BLaER1 treated with 17β-estradiol and CSF1 and Interleukin-3, amounts not matched to agents 10 nM and 100 nM (cell line): ENCODE results near the gene CLCF1.

Experiments
- H3K27ac ChIP-seq, 11 experiments: shearing (Covaris generic); formaldehyde crosslinking; 2 replicates each; pipeline ENCODE4 v1.8.1; 2022
- H3K27me3 ChIP-seq, 11 experiments: shearing (Covaris generic); formaldehyde crosslinking; 2 replicates each; pipeline ENCODE4 v1.8.1; 2022
- H3K36me3 ChIP-seq, 11 experiments: shearing (Covaris generic); formaldehyde crosslinking; 2 replicates each; pipeline ENCODE4 v1.8.1; 2022
- H3K4me1 ChIP-seq, 10 experiments: shearing (Covaris generic); formaldehyde crosslinking; 2 replicates each; pipeline ENCODE4 v1.8.1; 2022
- H3K4me2 ChIP-seq, 11 experiments: shearing (Covaris generic); formaldehyde crosslinking; 2 replicates each; pipeline ENCODE4 v1.8.1; 2022
- H3K4me3 ChIP-seq, 10 experiments: shearing (Covaris generic); formaldehyde crosslinking; 2 replicates each; pipeline ENCODE4 v1.8.1; 2022
- H3K9ac ChIP-seq, 11 experiments: shearing (Covaris generic); formaldehyde crosslinking; 2 replicates each; pipeline ENCODE4 v1.8.1; 2022
- H3K9me3 ChIP-seq, 11 experiments: shearing (Covaris generic); formaldehyde crosslinking; replicated peaks in 1 of 11; 2 replicates each; pipeline ENCODE4 v1.8.1; 2022
- H4K20me1 ChIP-seq, 11 experiments: shearing (Covaris generic); formaldehyde crosslinking; 2 replicates each; pipeline ENCODE4 v1.8.1; 2022
- Cebpa-rat ChIP-seq, 11 experiments: shearing (Covaris generic); IDR thresholded peaks; 2 replicates each; pipeline ENCODE4 v1.8.1; 2022

CLCF1 gene

DNA sequence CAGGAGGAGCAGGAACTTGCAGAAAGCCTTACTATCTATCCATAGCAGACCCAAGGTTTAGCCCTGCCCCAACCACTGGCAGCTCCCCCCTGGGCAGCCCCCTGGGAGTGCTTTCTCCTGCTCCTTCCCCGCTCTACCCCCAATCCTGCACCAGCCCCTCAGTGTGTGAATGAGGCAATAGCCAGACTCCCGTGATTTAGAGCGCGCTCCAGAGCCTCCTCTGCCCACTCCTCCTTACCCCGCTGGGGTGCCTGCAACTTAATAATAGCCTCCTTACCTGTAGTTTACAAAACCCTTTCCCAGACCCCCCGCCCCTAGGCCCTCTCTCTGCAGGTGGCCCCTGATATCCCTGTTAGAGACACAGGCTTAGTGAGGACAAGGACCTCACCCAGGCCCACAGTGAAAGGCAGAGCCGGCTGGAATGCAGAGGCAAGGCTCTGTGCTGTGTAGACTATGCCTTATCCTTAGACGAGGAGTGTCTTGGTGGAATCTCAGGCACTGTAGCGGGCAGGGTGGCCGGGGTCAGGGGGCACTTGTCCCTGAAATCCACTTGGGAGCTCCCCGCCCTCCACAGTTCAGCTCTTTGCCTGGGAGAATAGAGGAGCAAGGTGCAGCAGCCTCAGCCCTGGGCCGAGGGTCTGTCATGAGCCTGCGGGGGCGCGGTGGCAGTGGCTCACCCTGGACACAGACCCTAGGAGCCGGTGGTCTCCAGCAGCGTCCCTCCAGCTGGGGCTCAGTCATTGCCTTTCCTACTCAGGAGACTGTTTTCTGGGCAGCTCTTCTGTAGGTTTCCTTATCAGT is 37.8 kb upstream of the CLCF1 start:
- Histone ChIP-seq H4K20me1 (peaks cover 0 to 64% (median under 1%) of the 10 kb centered on the region in 11 experiments; a peak in 10 of 22 replicates), H3K9me3 (no peaks in the 10 kb centered on the region), H3K27ac (peak overlapping the region in 1 of 11 experiments; percentile 87; a peak in 1 of 22 replicates), H3K4me2 (peak overlapping the region in 10 of 11 experiments; percentile 77 to 100 (median 98); a peak in 19 of 22 replicates), H3K27me3 (peaks cover 16 to 32% (median 29%) of the 10 kb centered on the region in 11 experiments), H3K4me3 (no peak overlapping the region), H3K4me1 (peaks cover 63 to 100% (median 94%) of the 10 kb centered on the region in 10 experiments), H3K36me3 (peaks cover 0 to under 1% (median 0%) of the 10 kb centered on the region in 11 experiments; a peak in 1 of 22 replicates), H3K9ac (peak overlapping the region in 3 of 11 experiments; percentile 26 to 77 (median 67); a peak in 4 of 22 replicates)
- TF ChIP-seq Cebpa-rat (IDR thresholded peaks at IDR 0.05), result no peak

DNA sequence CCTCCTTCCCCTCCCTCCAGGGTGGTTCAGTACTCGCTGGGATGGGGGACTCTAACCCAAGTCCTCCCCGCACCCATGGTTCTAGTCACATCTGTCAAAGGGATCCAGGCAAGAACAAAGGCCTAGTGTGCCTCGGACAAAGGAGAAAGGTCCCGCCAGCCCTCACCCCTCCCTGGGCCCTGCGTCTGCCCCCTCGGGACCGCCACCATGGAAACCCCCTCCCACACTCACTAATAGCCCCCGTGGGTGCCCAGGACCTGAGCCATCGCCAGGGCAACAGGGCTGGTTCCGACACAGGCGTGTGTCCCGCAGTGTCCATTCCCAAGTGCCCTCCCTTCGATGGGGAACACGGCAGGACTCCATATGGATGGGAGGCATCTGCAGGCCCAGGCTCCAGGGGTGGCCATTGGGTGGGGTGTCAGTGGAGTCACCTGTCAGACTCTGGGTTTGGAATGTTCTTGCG is 37.0 kb upstream of the CLCF1 start:
- Histone ChIP-seq H3K4me3 (peak overlapping the region in 5 of 10 experiments; percentile 26 to 57 (median 52); a peak in 3 of 20 replicates), H3K27me3 (peaks cover 16 to 27% (median 22%) of the 10 kb centered on the region in 11 experiments), H3K9me3 (no peaks in the 10 kb centered on the region), H3K36me3 (peaks cover 0 to 9% (median 0%) of the 10 kb centered on the region in 11 experiments; a peak in 2 of 22 replicates), H4K20me1 (peaks cover 0 to 64% (median 5%) of the 10 kb centered on the region in 11 experiments; a peak in 10 of 22 replicates), H3K9ac (peak overlapping the region in 8 of 11 experiments; percentile 48 to 77 (median 70); a peak in 13 of 22 replicates), H3K4me1 (peaks cover 66 to 100% (median 94%) of the 10 kb centered on the region in 10 experiments), H3K4me2 (peak overlapping the region; percentile 77 to 100 (median 98); a peak in 21 of 22 replicates), H3K27ac (peak overlapping the region in 9 of 11 experiments; percentile 61 to 87 (median 80); a peak in 14 of 22 replicates)
- TF ChIP-seq Cebpa-rat (IDR thresholded peaks at IDR 0.05), result no peak

DNA sequence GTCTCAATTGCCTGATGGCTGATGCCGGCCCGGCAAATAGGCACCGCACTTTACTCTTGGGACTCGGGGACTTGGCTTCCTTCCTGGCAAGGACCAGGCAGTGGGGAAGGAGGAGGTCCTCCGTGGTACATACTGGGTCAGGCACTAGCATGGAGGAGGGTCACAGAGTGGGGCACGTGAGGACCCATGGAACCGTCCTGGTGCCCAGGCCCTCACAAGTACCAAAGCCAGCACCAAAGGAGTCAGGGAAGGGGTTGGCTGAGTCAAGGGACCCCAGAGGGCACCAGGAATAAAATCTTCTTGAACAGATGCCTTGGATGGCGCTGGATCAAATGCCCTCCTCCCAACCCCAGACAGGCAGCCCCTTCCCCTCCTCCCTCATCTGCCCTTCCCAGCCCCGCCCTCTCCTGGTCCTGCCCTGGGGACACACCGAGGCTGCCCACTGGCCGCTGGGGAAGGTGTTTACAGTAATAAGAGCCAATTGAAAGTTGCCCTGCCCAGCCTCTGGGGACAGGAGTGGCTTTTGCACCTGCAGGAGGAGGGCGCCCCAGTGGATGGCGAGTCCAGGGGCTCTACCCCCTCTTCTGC is 36.5 kb upstream of the CLCF1 start:
- peak overlapping the region; percentile 77 to 100 (median 98) for H3K4me2 ChIP-seq
- H4K20me1 ChIP-seq, result peaks cover 0 to 61% (median 5%) of the 10 kb centered on the region in 11 experiments; a peak in 10 of 22 replicates
- peaks cover 66 to 100% (median 94%) of the 10 kb centered on the region in 10 experiments for H3K4me1 ChIP-seq
- H3K27ac ChIP-seq, result peak overlapping the region; percentile 48 to 87 (median 74); a peak in 21 of 22 replicates
- peak overlapping the region; percentile 48 to 77 (median 67); a peak in 21 of 22 replicates for H3K9ac ChIP-seq
- H3K4me3 ChIP-seq, result peak overlapping the region in 8 of 10 experiments; percentile 26 to 57 (median 50); a peak in 15 of 20 replicates
- peaks cover 11 to 22% (median 16%) of the 10 kb centered on the region in 11 experiments for H3K27me3 ChIP-seq
- peaks cover 0 to 10% (median 0%) of the 10 kb centered on the region in 11 experiments; a peak in 2 of 22 replicates for H3K36me3 ChIP-seq
- no peaks in the 10 kb centered on the region for H3K9me3 ChIP-seq
- TF ChIP-seq Cebpa-rat (IDR thresholded peaks at IDR 0.05), result no peak

DNA sequence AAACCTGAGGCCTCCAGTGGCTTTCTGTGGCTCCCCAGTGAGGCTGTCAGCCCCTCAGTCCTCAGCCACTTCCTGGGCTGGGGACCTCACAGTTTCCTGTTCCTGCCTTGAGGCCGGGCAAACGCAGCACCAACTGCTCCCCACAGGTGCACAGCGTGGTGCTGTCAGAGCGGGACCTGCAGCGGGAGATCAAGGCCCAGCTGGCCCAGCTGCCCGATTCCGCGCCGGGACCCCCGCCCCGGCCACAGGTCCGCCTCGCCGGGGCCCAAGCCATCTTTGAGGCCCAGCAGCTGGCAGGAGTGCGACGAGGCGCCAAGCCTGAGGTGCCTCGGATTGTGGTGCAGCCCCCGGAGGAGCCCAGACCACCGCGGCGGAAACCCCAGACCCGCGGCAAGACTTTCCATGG is 35.9 kb upstream of the CLCF1 start:
- Histone ChIP-seq H3K4me3 (peak overlapping the region in 9 of 10 experiments; percentile 13 to 57 (median 48); a peak in 15 of 20 replicates), H3K27me3 (peaks cover 5 to 16% (median 10%) of the 10 kb centered on the region in 11 experiments), H3K4me1 (peaks cover 70 to 100% (median 96%) of the 10 kb centered on the region in 10 experiments), H3K36me3 (peaks cover 0 to 10% (median 0%) of the 10 kb centered on the region in 11 experiments; a peak in 2 of 22 replicates), H3K27ac (peak overlapping the region; percentile 48 to 87 (median 74); a peak in 21 of 22 replicates), H3K4me2 (peak overlapping the region; percentile 77 to 100 (median 98)), H3K9ac (peak overlapping the region; percentile 48 to 77 (median 67); a peak in 21 of 22 replicates), H4K20me1 (peaks cover 0 to 57% (median 5%) of the 10 kb centered on the region in 11 experiments; a peak in 10 of 22 replicates), H3K9me3 (no peaks in the 10 kb centered on the region)
- no peak for TF ChIP-seq Cebpa-rat (IDR thresholded peaks at IDR 0.05)

DNA sequence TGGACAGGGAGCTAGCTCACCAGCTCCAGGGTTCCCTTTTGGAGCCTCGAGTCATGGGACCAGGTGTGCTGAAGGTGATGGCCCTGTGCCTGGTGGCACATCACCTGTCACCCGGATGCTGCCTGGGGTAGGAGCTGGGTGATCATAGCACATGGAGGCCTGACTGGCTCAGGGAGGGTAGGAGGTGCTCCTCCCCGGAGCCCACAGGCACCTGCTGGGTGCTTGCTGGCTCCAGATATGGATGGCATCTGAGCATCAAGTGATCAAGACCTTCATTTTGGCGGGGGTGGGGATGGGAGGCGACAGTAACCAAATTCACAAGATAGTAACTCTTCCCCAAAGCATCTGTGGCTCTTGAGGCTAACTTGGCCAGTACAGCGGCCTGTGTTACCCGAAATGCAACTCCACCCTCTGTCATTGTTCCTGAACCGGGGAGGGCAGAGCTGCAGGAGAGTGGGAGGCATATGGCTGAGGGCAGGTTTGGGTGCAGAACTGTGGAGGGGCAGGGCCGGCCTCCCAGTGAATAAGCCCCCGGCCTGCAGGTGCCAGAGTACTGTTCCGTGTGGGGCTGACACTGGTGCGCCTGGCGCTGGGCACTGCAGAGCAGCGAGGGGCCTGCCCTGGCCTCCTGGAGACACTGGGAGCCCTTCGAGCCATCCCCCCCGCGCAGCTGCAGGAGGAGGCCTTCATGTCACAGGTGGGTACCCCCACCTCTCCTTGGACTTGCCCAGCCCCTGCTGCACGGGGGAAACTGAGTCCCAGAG is 35.2 kb upstream of the CLCF1 start:
- peaks cover 0 to 57% (median 5%) of the 10 kb centered on the region in 11 experiments; a peak in 10 of 22 replicates for H4K20me1 ChIP-seq
- H3K4me1 ChIP-seq, result peaks cover 76 to 100% (median 100%) of the 10 kb centered on the region in 10 experiments
- no peak for TF ChIP-seq Cebpa-rat (IDR thresholded peaks at IDR 0.05)
- H3K9me3 ChIP-seq, result no peaks in the 10 kb centered on the region
- peak overlapping the region; percentile 77 to 100 (median 98) for H3K4me2 ChIP-seq
- H3K9ac ChIP-seq, result peak overlapping the region; percentile 48 to 77 (median 67); a peak in 21 of 22 replicates
- peak overlapping the region in 10 of 11 experiments; percentile 58 to 87 (median 77); a peak in 20 of 22 replicates for H3K27ac ChIP-seq
- H3K27me3 ChIP-seq, result peaks cover 0 to 11% (median 4%) of the 10 kb centered on the region in 11 experiments; a peak in 12 of 22 replicates
- peak overlapping the region in 8 of 10 experiments; percentile 26 to 57 (median 50); a peak in 14 of 20 replicates for H3K4me3 ChIP-seq
- H3K36me3 ChIP-seq, result peaks cover 0 to 10% (median 0%) of the 10 kb centered on the region in 11 experiments; a peak in 2 of 22 replicates

DNA sequence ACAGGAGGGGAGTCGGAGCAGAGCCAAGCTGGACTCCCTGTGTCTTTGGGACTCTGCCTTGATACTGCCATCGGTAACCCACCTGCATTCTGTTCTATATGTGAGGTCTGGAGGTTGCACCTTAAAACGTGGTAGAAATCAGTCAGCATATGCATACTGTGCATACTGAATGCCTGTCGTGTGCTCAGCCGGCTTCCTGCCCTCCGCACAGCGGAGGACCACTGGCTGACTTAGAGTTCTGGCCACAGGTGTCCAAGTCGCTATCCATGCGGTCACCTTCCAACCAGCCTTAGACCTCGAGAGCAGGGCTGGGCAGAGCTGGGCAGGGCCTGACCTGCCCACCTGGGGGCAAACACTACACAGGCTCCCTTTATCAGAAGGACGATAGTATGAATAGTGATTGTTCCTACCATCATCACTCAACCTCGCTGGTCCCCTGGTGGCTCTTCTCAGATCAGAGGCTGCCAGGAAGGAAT is 34.3 kb upstream of the CLCF1 start:
- peak overlapping the region in 7 of 11 experiments; percentile 66 to 87 (median 81); a peak in 12 of 22 replicates for H3K27ac ChIP-seq
- H3K4me3 ChIP-seq, result peak overlapping the region in 3 of 10 experiments; percentile 11 to 48 (median 21); a peak in 4 of 20 replicates
- TF ChIP-seq Cebpa-rat (IDR thresholded peaks at IDR 0.05), result no peak
- peaks cover 0 to 10% (median 0%) of the 10 kb centered on the region in 11 experiments; a peak in 2 of 22 replicates for H3K36me3 ChIP-seq
- H3K4me1 ChIP-seq, result peaks cover 80 to 100% (median 100%) of the 10 kb centered on the region in 10 experiments
- peaks cover 0 to 11% (median 0%) of the 10 kb centered on the region in 11 experiments; a peak in 1 of 22 replicates for H3K27me3 ChIP-seq
- H4K20me1 ChIP-seq, result peaks cover 0 to 52% (median 5%) of the 10 kb centered on the region in 11 experiments; a peak in 10 of 22 replicates
- H3K9me3 ChIP-seq, result no peaks in the 10 kb centered on the region
- peak overlapping the region; percentile 77 to 100 (median 98) for H3K4me2 ChIP-seq
- peak overlapping the region in 9 of 11 experiments; percentile 8 to 80 (median 70); a peak in 14 of 22 replicates for H3K9ac ChIP-seq
